Liver (tissue), 3 donors: ENCODE results near the gene HYAL4.

Experiments
- JUND ChIP-seq, 2 donors: IDR thresholded peaks; 2 replicates each; pipeline ENCODE4 v1.6.1; 2016; ENCODE audit warnings: antibody characterized with exemption in 2 of 2
- YY1 ChIP-seq: IDR thresholded peaks from 2 replicates; pipeline ENCODE4 v1.6.1; 2016; ENCODE audit warnings: antibody characterized with exemption, mild to moderate bottlenecking
- TF ChIP-seq, protein P1 (sequence below): fragments of 150-350 bp; IDR thresholded peaks from 2 replicates; pipeline ENCODE4 v1.5.1; 2017; ENCODE audit warnings: improper control_type of control experiment, low read depth, low read length; ENCODE audit not compliant: missing input control
- TF ChIP-seq, protein P2 (sequence below): IDR thresholded peaks from 2 replicates; pipeline ENCODE4 v1.6.1; 2016; ENCODE audit warnings: antibody characterized with exemption
- donor health status: healthy.
- donor health status: healthy.

DNA sequence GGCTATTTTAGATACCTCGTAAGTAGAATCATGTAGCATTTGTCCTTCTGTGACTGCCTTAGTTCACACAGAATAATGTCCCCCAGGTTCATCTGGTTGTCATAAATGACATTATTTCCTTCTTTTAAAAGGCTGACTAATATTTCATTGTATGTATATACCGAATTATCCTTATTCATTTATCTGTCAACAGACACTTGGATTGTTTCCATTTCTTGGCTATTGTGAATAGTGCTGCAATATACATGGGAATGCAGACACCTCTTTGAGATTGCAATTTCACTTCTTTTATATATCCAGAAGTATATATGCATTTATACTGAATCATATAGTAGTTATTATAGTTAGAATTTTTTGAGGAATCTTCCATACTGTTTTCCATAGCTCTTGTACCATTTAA, 24.1 kb upstream of the HYAL4 start:
- TF ChIP-seq, protein P1, sequence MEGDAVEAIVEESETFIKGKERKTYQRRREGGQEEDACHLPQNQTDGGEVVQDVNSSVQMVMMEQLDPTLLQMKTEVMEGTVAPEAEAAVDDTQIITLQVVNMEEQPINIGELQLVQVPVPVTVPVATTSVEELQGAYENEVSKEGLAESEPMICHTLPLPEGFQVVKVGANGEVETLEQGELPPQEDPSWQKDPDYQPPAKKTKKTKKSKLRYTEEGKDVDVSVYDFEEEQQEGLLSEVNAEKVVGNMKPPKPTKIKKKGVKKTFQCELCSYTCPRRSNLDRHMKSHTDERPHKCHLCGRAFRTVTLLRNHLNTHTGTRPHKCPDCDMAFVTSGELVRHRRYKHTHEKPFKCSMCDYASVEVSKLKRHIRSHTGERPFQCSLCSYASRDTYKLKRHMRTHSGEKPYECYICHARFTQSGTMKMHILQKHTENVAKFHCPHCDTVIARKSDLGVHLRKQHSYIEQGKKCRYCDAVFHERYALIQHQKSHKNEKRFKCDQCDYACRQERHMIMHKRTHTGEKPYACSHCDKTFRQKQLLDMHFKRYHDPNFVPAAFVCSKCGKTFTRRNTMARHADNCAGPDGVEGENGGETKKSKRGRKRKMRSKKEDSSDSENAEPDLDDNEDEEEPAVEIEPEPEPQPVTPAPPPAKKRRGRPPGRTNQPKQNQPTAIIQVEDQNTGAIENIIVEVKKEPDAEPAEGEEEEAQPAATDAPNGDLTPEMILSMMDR: no peak
- TF ChIP-seq JUND (IDR thresholded peaks at IDR 0.05) (no peak), YY1 (no peak)
- TF ChIP-seq, protein P2, sequence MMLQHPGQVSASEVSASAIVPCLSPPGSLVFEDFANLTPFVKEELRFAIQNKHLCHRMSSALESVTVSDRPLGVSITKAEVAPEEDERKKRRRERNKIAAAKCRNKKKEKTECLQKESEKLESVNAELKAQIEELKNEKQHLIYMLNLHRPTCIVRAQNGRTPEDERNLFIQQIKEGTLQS: no peak
